HepG2 (cell line): ENCODE results near the gene CAPN7. TPM values are rescaled to one million over a fixed set of nuclear protein-coding genes. Genes with fewer than 3 reads are reported as not detected.
A peak's percentile ranks its signal among the peaks of the same experiment; 100 is the strongest.

Experiments
- BRCA1 ChIP-seq: sonication (generic); formaldehyde crosslinking; IDR thresholded peaks from 2 replicates; pipeline ENCODE4 v1.4.0; 2020; ENCODE audit warnings: missing genetic modification reagents
- FIP1L1 ChIP-seq: fragments of 200-400 bp; formaldehyde crosslinking; IDR thresholded peaks from 2 replicates; pipeline ENCODE4 v1.6.1; 2018; ENCODE audit warnings: low read depth, mild to moderate bottlenecking, low read length, moderate library complexity, borderline replicate concordance; ENCODE audit not compliant: insufficient read depth
- GZF1 ChIP-seq: sonication (generic); formaldehyde crosslinking; IDR thresholded peaks from 2 replicates; pipeline ENCODE4 v1.5.1; 2020; ENCODE audit warnings: mild to moderate bottlenecking, missing genetic modification reagents
- HDAC2 ChIP-seq: sonication (generic); formaldehyde crosslinking; IDR thresholded peaks from 2 replicates; pipeline ENCODE4 v1.4.0; 2020; ENCODE audit warnings: missing genetic modification reagents
- HOXA3 ChIP-seq: sonication (generic); formaldehyde crosslinking; IDR thresholded peaks from 2 replicates; pipeline ENCODE4 v1.5.0; 2020; ENCODE audit warnings: missing genetic modification reagents
- KDM2A ChIP-seq: sonication (generic); formaldehyde crosslinking; IDR thresholded peaks from 2 replicates; pipeline ENCODE4 v1.4.0; 2020; ENCODE audit warnings: low read depth, missing genetic modification reagents, borderline replicate concordance
- KDM4B ChIP-seq: sonication (generic); formaldehyde crosslinking; IDR thresholded peaks from 2 replicates; pipeline ENCODE4 v1.4.0; 2020; ENCODE audit warnings: missing genetic modification reagents
- KLF15 ChIP-seq: sonication (generic); formaldehyde crosslinking; IDR thresholded peaks from 2 replicates; pipeline ENCODE4 v1.8.1; 2023; ENCODE audit warnings: borderline replicate concordance, mild to moderate bottlenecking, inconsistent platforms, missing genetic modification reagents, mixed read lengths
- MAFG ChIP-seq: sonication (generic); formaldehyde crosslinking; IDR thresholded peaks from 2 replicates; pipeline ENCODE4 v1.5.1; 2020; ENCODE audit warnings: mild to moderate bottlenecking, missing genetic modification reagents
- MLLT10 ChIP-seq: sonication (generic); formaldehyde crosslinking; IDR thresholded peaks from 2 replicates; pipeline ENCODE4 v1.4.0; 2020; ENCODE audit warnings: missing genetic modification reagents
- NCOA1 ChIP-seq: sonication (generic); formaldehyde crosslinking; IDR thresholded peaks from 2 replicates; pipeline ENCODE4 v1.9.0; 2021; ENCODE audit warnings: missing genetic modification reagents
- PRDM10 ChIP-seq: sonication (generic); formaldehyde crosslinking; IDR thresholded peaks from 2 replicates; pipeline ENCODE4 v1.4.0; 2020; ENCODE audit warnings: low read depth, missing genetic modification reagents
- SRSF1 ChIP-seq: fragments of 200-400 bp; formaldehyde crosslinking; optimal IDR thresholded peaks from 2 replicates; pipeline ENCODE3; 2017; ENCODE audit warnings: mild to moderate bottlenecking, low read depth, low read length, moderate library complexity
- ZMAT3 ChIP-seq: sonication (generic); formaldehyde crosslinking; conservative IDR thresholded peaks from 2 replicates; pipeline ENCODE4 v1.7.0; 2021; ENCODE audit warnings: missing genetic modification reagents
- polyA plus RNA-seq, 8 experiments: library from polyadenylated mRNA; depleted of rRNA in 3 of 8; stranded (reverse) in 7 of 8; unstranded in 1 of 8; fragments of >200 nt; fragmentation: Illumina TruSeq in 4 of 8; extraction: Trizol in 4 of 8; gene quantifications; 2 replicates each; pipeline versions ENCODE4 v1.2.1 to v1.2.3, GENCODE V29; 2011 to 2016; ENCODE audit warnings: low read depth in 4 of 8, missing spikeins in 1 of 8, mixed read lengths in 1 of 8; ENCODE audit not compliant: insufficient read depth in 1 of 8
- total RNA-seq, 5 experiments: library from RNA; depleted of rRNA; stranded (reverse); fragments of >200 nt; fragmentation: Illumina TruSeq; extraction: Trizol; gene quantifications; 2 replicates each; pipeline ENCODE4 v1.2.3, GENCODE V29; 2016; ENCODE audit warnings: low read depth in 1 of 5
- TF ChIP-seq, protein P1 (sequence below): IDR thresholded peaks from 2 replicates; pipeline ENCODE4 v1.6.1; 2018; ENCODE audit warnings: missing genetic modification reagents
- TF ChIP-seq, protein P2 (sequence below), 2 experiments: fragments of 450-650 bp in 1 of 2; sonication (generic) in 1 of 2; formaldehyde crosslinking; IDR thresholded peaks; 2 replicates each; pipeline versions ENCODE4 v1.5.0 to v1.8.0; 2020 to 2022; ENCODE audit warnings: mild to moderate bottlenecking in 1 of 2, missing genetic modification reagents in 1 of 2
- TF ChIP-seq, protein P3 (sequence below): sonication (generic); formaldehyde crosslinking; IDR thresholded peaks from 2 replicates; pipeline ENCODE4 v1.4.0; 2020; ENCODE audit warnings: missing genetic modification reagents
- TF ChIP-seq, protein P4 (sequence below): sonication (generic); formaldehyde crosslinking; IDR thresholded peaks from 2 replicates; pipeline ENCODE4 v1.5.1; 2020; ENCODE audit warnings: mild to moderate bottlenecking, missing genetic modification reagents

The CAPN7 gene
- total and polyA plus RNA-seq, 2 of the 13 experiments (the other 11 are each of a cell fraction or from before 2014, with no cell fraction given), result 16.7 to 36.8 TPM

DNA sequence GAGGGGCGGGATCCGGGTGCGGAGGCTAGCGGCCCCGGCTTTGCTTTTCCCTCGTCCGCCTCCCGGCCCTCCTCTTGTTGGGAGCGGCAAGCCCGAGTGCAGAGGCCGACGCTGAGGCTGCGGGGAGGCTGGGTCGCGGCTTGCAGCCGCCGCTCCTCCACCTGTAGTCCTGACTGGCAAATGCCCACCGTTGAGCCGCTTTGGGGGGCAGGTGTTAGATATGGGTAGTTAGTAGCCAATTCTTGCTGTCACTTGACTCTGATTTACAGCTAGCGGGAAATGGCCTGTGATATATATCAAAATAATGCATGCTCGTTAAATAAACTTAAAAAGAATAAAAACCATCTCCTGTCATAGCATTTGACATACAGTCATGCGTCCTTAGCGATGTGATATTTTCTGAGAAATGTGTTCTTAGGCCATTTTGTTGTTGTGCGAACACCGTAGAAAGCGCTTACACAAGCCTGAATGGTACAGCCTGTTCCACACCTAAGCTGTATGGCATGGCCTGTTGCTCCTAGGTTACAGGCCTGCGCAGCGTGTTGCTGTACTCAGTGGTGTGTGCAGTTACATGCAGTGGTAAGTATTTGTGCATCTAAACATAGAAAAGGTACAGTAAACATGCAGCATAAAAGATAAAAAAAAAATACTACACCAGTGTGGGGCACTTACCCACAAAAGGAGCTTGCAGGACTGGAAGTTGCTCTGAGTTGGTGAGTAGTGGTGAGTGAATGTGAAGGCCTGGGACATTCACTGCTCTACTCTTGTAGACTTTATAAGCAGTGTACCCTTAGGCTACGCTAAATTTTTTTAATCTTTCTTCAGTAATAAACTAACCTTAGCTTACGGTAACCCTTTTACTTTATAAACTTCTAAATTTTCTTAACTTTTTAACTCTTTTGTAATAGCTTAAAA, 873 bp downstream of the CAPN7 start (continued):
- TF ChIP-seq PRDM10 (CRISPR knock-in tag), result peak; percentile 77
- TF ChIP-seq, protein P1, sequence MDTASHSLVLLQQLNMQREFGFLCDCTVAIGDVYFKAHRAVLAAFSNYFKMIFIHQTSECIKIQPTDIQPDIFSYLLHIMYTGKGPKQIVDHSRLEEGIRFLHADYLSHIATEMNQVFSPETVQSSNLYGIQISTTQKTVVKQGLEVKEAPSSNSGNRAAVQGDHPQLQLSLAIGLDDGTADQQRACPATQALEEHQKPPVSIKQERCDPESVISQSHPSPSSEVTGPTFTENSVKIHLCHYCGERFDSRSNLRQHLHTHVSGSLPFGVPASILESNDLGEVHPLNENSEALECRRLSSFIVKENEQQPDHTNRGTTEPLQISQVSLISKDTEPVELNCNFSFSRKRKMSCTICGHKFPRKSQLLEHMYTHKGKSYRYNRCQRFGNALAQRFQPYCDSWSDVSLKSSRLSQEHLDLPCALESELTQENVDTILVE (CRISPR knock-in tag), result no peak
- TF ChIP-seq ZMAT3 (CRISPR knock-in tag), result no peak; the same call in 1 of the 2 replicates
- no peak for TF ChIP-seq FIP1L1
- TF ChIP-seq, protein P2, sequence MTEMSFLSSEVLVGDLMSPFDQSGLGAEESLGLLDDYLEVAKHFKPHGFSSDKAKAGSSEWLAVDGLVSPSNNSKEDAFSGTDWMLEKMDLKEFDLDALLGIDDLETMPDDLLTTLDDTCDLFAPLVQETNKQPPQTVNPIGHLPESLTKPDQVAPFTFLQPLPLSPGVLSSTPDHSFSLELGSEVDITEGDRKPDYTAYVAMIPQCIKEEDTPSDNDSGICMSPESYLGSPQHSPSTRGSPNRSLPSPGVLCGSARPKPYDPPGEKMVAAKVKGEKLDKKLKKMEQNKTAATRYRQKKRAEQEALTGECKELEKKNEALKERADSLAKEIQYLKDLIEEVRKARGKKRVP (CRISPR knock-in tag; IDR thresholded peaks at IDR 0.05), result no peak
- TF ChIP-seq, protein P3, sequence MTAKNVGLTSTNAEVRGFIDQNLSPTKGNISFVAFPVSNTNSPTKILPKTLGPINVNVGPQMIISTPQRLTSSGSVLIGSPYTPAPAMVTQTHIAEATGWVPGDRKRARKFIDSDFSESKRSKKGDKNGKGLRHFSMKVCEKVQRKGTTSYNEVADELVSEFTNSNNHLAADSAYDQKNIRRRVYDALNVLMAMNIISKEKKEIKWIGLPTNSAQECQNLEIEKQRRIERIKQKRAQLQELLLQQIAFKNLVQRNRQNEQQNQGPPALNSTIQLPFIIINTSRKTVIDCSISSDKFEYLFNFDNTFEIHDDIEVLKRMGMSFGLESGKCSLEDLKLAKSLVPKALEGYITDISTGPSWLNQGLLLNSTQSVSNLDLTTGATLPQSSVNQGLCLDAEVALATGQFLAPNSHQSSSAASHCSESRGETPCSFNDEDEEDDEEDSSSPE (CRISPR knock-in tag), result 0 out of 2 replicates have a peak, but pooled peaks have one; percentile 4
- no peak for TF ChIP-seq SRSF1
- no peak for TF ChIP-seq MLLT10 (CRISPR knock-in tag)
- TF ChIP-seq MAFG (CRISPR knock-in tag), result no peak
- TF ChIP-seq KDM4B, result no peak
- TF ChIP-seq NCOA1 (CRISPR knock-in tag), result peak; percentile 55; the same call in 1 of the 2 replicates
- TF ChIP-seq GZF1, result 0 out of 2 replicates have a peak, but pooled peaks have one; percentile 64
- peak; percentile 19 for TF ChIP-seq KDM2A (CRISPR knock-in tag)
- no peak for TF ChIP-seq HOXA3
- TF ChIP-seq, protein P4, sequence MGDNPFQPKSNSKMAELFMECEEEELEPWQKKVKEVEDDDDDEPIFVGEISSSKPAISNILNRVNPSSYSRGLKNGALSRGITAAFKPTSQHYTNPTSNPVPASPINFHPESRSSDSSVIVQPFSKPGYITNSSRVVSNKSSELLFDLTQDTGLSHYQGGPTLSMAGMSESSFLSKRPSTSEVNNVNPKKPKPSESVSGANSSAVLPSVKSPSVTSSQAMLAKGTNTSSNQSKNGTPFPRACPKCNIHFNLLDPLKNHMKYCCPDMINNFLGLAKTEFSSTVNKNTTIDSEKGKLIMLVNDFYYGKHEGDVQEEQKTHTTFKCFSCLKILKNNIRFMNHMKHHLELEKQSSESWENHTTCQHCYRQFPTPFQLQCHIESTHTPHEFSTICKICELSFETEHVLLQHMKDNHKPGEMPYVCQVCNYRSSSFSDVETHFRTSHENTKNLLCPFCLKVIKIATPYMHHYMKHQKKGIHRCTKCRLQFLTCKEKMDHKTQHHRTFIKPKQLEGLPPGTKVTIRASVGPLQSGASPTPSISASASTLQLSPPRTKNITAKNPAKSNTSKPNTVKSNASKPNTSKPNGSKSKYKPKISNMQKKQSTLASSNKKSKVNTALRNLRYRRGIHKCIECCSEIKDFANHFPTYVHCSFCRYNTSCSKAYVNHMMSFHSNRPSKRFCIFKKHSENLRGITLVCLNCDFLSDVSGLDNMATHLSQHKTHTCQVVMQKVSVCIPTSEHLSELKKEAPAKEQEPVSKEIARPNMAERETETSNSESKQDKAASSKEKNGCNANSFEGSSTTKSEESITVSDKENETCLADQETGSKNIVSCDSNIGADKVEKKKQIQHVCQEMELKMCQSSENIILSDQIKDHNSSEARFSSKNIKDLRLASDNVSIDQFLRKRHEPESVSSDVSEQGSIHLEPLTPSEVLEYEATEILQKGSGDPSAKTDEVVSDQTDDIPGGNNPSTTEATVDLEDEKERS, result no peak
- no peak for TF ChIP-seq BRCA1 (CRISPR knock-in tag)
- TF ChIP-seq KLF15 (CRISPR knock-in tag), result 0 out of 2 replicates have a peak, but pooled peaks have one; percentile 60
- peak; percentile 24; the same call in 1 of the 2 replicates for TF ChIP-seq HDAC2 (CRISPR knock-in tag)
